SH-SY5Y (cell line): ENCODE measurements around the gene EFHC2.

ENCODE experiments used
- GATA2 ChIP-seq: IDR thresholded peaks from 2 replicates; pipeline ENCODE4 v1.6.1; 2011; ENCODE audit warnings: mild to moderate bottlenecking, low read depth, low read length
- GATA3 ChIP-seq: IDR thresholded peaks from 2 replicates; pipeline ENCODE4 v1.6.1; 2011; ENCODE audit warnings: low read depth, mild to moderate bottlenecking, low read length, moderate library complexity

Gene EFHC2

GRCh38 chrX:44157858-44158257, 185.6 kb downstream of the EFHC2 start:
- TF ChIP-seq GATA3, result no peak
- no peak for TF ChIP-seq GATA2

DNA sequence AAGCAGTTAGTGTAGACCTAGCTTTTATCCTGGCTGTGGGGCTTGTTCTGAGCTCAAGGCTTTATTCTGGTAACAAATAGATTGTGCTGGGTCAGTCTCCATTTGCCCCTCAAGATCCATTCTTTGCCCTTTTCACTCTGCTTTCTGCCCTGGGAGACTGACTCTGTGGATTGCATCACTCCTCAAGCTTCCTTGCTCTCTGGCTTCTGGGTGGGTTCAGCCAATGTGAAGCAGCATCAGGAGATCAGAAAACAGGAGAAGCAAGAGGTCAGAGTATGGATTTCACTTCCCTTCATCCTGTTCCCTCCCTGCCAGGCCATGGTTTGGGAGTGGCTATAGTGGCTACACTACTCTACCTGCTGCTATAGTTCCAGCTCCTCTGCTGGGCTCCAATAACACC, 186.2 kb downstream of the EFHC2 start:
- no peak for TF ChIP-seq GATA3
- no peak for TF ChIP-seq GATA2

DNA sequence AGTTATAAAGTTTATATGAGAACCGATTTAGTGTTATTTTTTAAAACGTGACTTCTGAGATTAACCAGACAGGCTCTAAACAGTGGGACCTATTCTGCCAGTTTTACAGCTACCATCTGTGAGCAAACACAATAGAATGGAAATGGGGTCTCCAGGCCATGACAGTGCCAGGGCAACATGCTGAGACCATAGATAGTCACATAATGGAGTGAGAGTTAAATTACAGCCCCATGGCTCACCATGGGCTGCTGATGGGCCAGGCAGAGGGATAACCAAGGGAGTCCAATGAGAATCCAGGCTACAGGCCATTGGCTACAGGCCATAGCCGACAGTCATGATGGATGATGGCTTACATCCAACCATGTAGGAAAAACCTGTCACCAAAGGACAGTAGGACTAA, 186.7 kb downstream of the EFHC2 start:
- TF ChIP-seq GATA2 (no peak), GATA3 (no peak)

GRCh38 chrX:44155126-44155525, 188.3 kb downstream of the EFHC2 start:
- TF ChIP-seq GATA2 (no peak), GATA3 (no peak)

GRCh38 chrX:44152852-44153251, 190.6 kb downstream of the EFHC2 start:
- TF ChIP-seq GATA3 (no peak), GATA2 (no peak)

- TF ChIP-seq GATA2, result no peak
- no peak for TF ChIP-seq GATA3
Measured at GRCh38 chrX:44147130-44147529, 196.3 kb downstream of the EFHC2 start.

DNA sequence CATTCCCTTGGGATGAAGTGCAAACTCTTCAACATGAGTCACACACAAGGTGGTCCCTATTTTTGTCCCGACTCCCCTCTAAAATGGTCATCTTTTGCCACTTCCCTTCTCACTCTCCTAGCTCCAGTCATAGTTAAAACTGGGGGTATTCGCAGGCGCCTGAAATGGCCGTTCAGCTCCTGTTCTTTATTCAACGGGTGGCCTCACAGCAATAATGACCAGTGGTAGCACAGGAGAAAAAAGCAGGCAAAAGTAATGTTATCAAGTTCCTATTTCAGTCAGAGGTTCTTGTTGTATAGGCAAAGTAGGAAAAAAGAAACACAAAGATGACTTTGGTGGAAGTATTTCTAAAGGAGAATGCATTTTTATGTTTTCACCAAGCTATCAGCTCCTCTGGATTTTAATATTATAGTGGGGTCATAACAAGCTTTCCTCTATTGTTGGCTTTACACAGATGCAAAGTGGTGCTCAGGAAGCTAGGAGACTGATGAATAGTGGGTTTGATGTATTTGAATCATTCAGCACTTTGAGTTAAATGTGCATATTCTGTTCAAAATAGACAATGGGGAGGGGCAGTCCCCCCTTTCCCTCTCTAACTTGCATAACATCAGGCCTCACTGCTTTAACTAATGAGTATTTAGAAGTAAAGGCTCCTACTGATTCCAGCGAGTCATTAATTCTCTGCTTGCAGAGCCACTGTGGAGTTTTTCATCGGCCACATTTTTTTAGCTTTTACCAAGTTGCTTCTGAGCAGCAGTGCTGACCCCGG, 199.1 kb downstream of the EFHC2 start:
- no peak for TF ChIP-seq GATA2
- no peak for TF ChIP-seq GATA3

DNA sequence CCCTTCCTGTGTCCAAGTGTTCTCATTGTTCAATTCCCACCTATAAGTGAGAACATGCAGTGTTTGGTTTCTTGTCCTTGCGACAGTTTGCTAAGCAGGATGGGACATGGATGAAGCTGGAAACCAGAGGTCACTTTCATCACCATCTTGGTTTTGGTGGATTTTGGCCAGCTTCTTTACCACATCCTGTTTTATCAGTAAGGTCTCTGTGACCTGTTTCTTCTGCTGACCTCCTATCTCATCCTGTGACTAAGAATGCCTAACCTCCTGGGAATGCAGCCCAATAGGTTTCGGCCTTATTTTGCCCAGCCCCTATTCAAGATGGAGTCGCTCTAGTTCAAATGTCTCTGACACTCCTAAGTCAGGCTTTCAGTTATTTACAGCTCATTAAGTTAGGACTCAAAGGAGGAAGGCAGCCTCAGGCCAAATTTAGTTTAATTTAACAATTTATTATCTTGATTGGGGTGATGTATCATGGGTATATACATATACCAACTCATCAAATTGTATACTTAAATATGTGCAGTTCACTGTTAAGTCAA, 200.3 kb downstream of the EFHC2 start:
- TF ChIP-seq GATA3 (no peak), GATA2 (no peak)

- TF ChIP-seq GATA2 (no peak), GATA3 (no peak)
Measured at GRCh38 chrX:44130189-44130588, 213.3 kb downstream of the EFHC2 start.

GRCh38 chrX:44113337-44113736, 230.1 kb downstream of the EFHC2 start:
- TF ChIP-seq GATA2 (no peak), GATA3 (no peak)

GRCh38 chrX:44106864-44107263, 236.6 kb downstream of the EFHC2 start:
- TF ChIP-seq GATA3, result no peak
- no peak for TF ChIP-seq GATA2

GRCh38 chrX:44105228-44105913, 238.1 kb downstream of the EFHC2 start:
- peak; percentile 55 for TF ChIP-seq GATA3
- peak; percentile 85 for TF ChIP-seq GATA2

DNA sequence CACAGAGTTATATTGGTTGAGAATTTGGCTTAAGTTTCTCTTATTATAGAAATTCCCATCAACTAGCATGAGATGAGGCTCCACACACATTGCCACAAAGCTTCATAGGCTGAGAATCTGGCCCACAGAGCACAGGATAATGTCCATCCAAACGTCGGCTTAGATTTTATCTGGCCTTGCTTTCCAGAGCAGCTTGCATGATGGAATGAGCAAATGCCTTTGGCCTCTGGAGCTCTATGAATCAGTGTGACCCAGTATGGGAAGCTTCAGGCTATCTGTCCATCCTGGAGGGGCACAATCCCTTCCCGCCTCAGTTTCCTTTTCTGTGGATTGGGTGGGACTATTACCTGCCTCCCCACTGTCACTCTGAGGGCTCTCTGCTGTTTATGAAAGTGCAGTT, 238.8 kb downstream of the EFHC2 start:
- peak; percentile 81 for TF ChIP-seq GATA2
- peak; percentile 48; the same call in 1 of the 2 replicates for TF ChIP-seq GATA3

DNA sequence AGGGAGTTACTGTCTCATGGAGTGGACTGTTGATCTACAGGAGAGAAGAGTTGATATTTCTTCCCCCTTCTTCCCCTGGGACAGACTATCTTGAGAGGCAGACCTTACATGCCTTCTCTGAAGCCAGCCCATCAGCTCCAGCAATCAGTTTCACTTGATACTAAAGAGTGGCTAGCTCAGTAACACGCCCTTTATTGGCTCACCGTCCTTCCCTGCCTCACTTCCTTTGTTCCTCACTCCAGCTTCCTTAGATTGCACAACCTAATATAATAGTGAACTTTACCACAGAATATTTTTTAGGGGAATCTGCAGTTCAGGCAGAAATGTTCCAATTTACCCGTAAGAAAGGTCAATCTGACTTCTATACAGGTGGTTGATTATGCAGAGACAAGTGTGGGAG, 242.2 kb downstream of the EFHC2 start:
- TF ChIP-seq GATA3 (no peak), GATA2 (no peak)

DNA sequence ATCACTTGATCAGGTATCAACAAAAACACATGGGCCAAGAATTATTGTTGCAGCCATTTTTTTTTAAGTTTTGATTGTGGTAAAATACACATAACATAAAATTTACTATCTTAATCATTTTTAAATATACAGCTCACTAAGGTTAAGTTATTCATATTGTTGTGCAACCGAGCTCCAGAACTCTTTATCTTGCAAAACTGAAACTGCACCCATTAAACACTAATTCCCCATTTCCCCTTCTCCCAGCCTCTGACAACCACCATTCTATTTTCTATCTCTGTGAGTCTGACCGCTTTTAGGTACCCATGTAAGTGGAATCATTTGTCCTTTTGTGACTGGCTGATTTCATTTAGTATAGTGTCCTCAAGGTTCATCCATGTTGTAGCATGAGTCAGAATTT, 244.1 kb downstream of the EFHC2 start:
- TF ChIP-seq GATA3, result no peak
- TF ChIP-seq GATA2, result no peak
